NB4 (cell line): Measurements from ENCODE around the gene DDX49.

Experiments used
- DNase-seq: peaks from one replicate; pipeline ENCODE4 v3.0.0; 2010; ENCODE audit warnings: low read depth
- H3K4me3 ChIP-seq: one replicate; pipeline ENCODE4 v1.5.1; 2011; ENCODE audit warnings: mild to moderate bottlenecking, low read depth, low read length, moderate library complexity
- CTCF ChIP-seq: IDR thresholded peaks from one replicate; pipeline ENCODE4 v1.5.1; 2012; ENCODE audit warnings: low read depth, low read length
- MYC ChIP-seq: IDR thresholded peaks from 2 replicates; pipeline ENCODE4 v1.6.1; 2011; ENCODE audit warnings: low read depth, low read length
- POLR2A ChIP-seq: IDR thresholded peaks from 2 replicates; pipeline ENCODE4 v1.6.1; 2011; ENCODE audit warnings: mild to moderate bottlenecking; ENCODE audit not compliant: insufficient read length; ENCODE audit errors: extremely low read depth
- TF ChIP-seq, protein P1 (sequence below): IDR thresholded peaks from 2 replicates; pipeline ENCODE4 v1.6.1; 2011; ENCODE audit warnings: low read depth, low read length

DDX49 gene

GRCh38 chr19:18939922-18940768 is 20.6 kb downstream of the DDX49 start:
- TF ChIP-seq MYC (peak; percentile 49; the same call in 1 of the 2 replicates), POLR2A (peak; percentile 54)
- TF ChIP-seq, protein P1, sequence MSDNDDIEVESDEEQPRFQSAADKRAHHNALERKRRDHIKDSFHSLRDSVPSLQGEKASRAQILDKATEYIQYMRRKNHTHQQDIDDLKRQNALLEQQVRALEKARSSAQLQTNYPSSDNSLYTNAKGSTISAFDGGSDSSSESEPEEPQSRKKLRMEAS: no peak
- DNase-seq: peak; percentile 83
- peak overlapping the region; percentile 86 for H3K4me3 ChIP-seq

GRCh38 chr19:18940769-18941627 is 21.5 kb downstream of the DDX49 start, which contains the start of gene HOMER3:
HOMER3 (minus strand) TSS chr19:18941217; CDS start chr19:18938982, 2,235 bp downstream.
- H3K4me3 ChIP-seq: peak within 1 kb of the TSS; percentile 86
- peak; percentile 74 for DNase-seq

GRCh38 chr19:18941628-18942354 is 22.3 kb downstream of the DDX49 start:
- H3K4me3 ChIP-seq: peak overlapping the region; percentile 78
- DNase-seq: no peak
- TF ChIP-seq MYC (no peak), CTCF (no peak), POLR2A (no peak)
- TF ChIP-seq, protein P1: no peak

More at GRCh38 chr19:18940769-18941627, 21.5 kb downstream of the DDX49 start, which contains the start of gene HOMER3:
- TF ChIP-seq, protein P1: no peak
- peak; percentile 20 for TF ChIP-seq POLR2A
- TF ChIP-seq MYC: no peak

DNA sequence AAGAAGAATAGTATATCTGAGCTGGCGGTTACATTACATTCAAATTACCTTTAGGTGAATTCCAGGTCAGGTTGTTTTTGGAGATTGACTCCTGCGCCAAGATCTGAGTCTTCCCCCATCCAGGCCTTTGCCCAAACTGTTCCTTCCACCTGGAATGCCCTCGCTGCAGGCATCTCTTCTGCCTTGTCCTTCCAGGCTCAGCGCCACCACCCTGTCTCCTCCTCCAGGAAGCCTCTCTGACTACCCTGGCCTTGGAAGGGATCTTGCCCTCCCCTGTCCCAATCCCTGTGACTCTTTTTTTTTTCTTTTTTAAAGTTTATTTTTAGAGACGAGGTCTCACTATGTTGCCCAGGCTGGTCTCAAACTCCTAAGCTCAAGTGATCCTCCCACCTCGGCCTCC is 23.2 kb downstream of the DDX49 start:
- no peak for DNase-seq
- TF ChIP-seq, protein P1: no peak
- TF ChIP-seq MYC (no peak), CTCF (no peak), POLR2A (no peak)
- peak overlapping the region; percentile 25 for H3K4me3 ChIP-seq

- DNase-seq: no peak
- TF ChIP-seq, protein P1: no peak
- no peak for TF ChIP-seq CTCF
- TF ChIP-seq MYC: no peak
- no peak for TF ChIP-seq POLR2A
- no peak overlapping the region for H3K4me3 ChIP-seq
Observed at GRCh38 chr19:18943465-18943864, 23.9 kb downstream of the DDX49 start.

DNA sequence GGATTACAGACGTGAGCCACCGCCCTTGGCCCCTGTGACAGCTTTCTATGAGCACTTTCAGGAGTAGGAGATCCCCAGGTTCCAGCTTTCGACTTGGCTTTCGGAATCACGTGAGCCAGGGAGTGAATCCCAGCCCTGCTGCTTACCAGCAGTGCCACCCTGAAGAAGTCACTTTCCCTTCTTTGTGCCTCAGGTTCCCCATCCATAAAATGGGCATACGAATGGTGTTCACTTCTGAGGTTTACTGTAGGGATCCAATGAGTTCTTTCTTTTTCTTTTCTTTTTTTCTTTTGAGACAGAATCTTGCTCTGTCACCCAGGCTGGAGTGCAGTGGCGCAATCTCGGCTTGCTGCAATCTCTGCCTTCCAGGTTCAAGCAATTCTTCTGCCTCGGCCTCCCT is 25.8 kb downstream of the DDX49 start:
- no peak for DNase-seq
- H3K4me3 ChIP-seq: no peak overlapping the region
- TF ChIP-seq MYC: no peak
- no peak for TF ChIP-seq POLR2A
- TF ChIP-seq, protein P1: no peak
- no peak for TF ChIP-seq CTCF
